Fibroblast of skin of right biceps (primary cell): ENCODE data around the gene DDIT3.
"Not testable (repeated sequence)": the region's sequence is repeated elsewhere in the genome, so short reads cannot be mapped to it uniquely, and the experiment has no call there.

ENCODE experiments used
- DNase-seq: peaks from one replicate; pipeline ENCODE4 v3.0.0-alpha.2; 2013

The DDIT3 gene

DNA sequence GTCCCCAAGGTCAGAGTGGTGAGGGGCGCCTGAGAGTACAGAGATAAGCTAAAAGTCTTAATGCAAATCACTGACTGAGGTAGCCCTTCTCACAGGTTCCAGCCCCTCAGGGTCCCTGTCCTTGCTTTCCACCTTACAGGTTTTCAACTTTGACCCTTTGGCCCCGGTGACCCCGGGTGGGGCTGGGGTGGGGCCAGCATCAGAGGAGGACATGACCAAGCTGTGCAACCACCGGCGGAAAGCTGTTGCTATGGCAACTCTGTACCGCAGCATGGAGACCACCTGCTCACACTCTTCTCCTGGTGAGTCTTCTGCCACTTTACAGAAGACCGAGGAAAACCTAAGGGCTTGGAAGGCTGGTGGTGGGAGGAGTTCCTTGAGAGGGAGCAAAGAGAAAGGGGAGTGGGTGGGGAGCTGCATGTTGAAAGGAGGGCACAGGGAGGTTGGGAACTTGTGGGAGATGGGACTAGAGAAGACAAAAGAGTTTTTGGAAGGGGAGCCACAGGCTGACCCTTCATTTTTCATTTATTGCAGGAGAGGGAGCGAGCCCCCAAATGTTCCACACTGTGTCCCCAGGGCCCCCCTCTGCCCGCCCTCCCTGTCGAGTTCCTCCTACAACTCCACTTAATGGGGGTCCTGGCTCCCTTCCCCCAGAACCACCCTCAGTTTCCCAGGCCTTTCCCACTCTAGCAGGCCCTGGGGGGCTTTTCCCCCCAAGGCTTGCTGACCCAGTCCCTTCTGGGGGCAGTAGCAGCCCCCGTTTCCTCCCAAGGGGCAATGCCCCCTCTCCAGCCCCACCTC, 4.7 kb upstream of the DDIT3 start:
- no peak for DNase-seq

DNA sequence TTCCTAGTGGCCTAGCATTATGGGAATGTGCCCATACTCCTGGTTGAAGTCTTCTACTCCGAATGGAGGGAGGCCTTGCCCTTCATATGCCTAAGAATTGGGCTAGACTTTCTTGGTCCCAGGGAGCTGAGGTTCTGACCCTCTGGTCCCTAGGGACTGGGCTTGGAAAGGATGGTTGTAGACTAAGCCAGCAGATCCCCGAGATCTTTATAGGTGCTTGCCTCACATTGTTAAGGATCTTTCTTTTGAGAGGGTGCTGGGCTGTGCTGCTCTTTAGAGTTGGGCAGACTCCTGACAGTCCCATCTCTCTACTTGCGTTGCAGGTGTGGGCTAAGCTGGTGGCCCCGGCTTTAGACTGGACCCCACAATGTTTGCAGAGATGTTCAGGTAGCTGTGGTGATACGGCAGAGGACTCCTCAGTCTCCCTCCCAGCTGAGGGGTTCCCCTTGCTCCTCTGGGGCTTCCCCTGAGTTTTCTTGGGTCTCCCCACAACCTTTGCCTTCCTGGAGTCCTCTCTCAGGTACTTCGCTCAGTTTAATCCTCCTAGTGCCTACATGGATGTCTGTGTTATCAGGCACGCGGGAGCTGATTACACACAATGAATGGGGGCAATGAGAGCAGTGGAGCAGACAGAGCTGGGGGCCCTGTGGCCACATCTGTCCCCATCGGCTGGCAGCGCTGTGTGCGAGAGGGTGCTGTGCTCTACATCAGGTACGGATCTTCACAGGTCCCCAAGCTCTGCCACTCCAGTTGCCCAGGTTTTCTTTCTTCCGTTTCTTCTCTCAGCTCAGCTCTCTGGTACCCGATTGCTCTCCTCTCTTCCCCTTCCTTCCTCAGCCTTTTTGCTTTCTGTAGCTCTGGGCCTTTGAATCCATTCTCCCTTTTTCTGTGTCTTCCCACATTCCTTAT, 3.6 kb upstream of the DDIT3 start:
- no peak for DNase-seq

- peak; percentile 58 for DNase-seq
These were observed 2.8 kb upstream of the DDIT3 start for GRCh38 chr12:57522887-57523705.

DNA sequence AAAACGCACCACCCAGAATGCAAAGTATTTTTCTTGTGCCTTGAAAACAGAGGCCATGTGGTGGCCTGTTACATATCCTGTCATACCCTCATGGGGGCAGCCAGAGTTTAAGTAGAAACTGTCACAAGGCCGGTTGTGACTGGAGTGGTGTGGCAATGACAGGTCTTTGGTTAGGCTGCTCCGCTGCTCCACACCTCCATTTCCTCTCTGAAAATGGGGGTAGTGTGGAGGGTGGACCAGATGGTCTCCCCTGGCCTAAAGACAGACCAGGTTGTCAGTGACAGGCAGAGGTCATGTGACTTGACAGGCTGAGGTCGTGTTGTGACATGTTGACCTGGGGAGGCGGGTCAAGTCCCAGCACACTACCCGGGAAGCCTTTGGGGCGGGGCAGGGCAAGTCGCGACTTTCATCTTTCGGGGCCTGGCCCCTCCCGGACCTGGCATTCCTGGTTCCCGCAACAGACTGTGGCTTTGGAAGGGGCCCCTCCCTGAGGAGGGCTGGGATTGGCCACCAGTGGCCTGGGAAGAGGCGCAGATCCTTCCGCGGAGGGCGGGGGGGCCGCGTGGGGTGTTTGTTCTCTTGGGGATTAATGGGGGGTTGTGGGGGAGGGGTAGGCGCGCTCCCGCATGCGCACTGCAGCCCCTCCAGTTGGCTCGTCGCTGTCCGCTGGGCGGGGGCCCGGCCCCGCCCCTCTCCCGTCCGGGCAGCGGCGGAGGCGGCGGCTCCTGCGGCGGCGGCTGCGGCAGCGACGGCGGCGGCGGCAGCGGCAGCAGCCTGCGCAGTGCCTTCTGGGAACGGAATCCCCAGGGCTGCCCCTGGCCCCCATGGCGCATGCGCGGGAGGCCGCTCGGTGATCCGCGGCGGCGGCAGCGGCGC, 1.9 kb upstream of the DDIT3 start, which contains the start of gene MBD6:
TSS of gene MBD6 (plus strand) at position 814 of the 876 bp plus-strand sequence. CDS start 1,480 bp downstream, outside the sequence.
- DNase-seq: peak; percentile 96

DNA sequence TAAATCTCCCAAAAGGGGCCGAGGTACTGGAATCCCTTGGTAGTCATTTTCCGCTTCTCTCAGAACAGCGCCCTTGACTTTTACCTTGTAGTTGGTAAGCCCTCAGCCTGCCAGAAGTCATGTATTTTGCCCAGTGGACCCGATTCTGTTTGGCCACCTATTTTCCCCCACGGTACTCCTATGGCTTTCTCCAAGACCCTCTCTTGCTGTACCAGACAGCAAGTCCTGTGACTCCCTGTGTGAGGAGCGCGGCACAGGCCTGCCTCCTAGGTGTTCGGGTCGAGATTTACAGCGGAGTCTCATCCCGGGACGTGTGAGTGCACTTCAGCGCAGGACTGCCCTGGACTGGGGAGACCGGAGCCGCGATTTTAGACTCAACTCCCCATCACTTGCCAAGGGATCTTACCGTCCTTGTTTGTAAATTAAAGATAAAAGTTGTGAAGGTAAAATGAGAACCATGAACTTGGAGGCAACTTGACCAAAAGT, 1.3 kb upstream of the DDIT3 start:
- DNase-seq: peak; percentile 71

- DNase-seq: peak; percentile 30
These were observed 590 bp downstream of the DDIT3 start for GRCh38 chr12:57519796-57520052.

GRCh38 chr12:57518920-57519795, 1.2 kb downstream of the DDIT3 start:
- DNase-seq: peak; percentile 47

GRCh38 chr12:57518176-57518919, 2.0 kb downstream of the DDIT3 start:
- DNase-seq: no peak

DNA sequence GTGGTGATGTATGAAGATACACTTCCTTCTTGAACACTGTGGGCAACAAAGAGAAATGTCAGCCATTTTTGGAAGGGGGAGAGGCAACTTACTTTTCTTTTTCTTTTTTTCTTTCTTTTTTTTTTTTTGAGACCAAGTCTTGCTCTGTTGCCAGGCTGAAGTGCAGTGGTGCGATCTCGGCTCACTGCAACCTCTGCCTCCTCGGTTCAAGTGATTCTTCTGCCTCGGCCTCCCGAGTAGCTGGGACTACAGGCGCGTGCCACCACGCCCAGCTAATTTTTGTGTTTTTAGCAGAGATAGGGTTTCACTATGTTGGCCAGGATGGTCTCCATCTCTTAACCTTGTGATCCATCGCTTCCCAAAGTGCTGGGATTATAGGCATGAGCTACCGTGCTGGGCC, 2.6 kb downstream of the DDIT3 start:
- not testable (repeated sequence) for DNase-seq

DNA sequence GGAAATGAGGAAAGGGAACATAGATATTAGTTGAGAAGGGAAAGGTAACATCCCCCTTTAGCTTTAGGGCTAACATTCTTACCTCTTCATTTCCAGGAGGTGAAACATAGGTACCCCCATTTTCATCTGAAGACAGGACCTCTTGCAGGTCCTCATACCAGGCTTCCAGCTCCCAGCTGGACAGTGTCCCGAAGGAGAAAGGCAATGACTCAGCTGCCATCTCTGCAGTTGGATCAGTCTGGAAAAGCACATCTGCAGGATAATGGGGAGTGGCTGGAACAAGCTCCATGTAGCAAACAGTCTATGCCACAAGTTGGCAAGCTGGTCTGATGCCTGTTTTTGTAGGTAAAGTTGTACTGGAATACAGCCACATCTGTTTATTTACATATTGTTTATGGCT, 3.1 kb downstream of the DDIT3 start:
- peak; percentile 52 for DNase-seq

GRCh38 chr12:57516617-57517153, 3.6 kb downstream of the DDIT3 start:
- no peak for DNase-seq

GRCh38 chr12:57515934-57516541, 4.3 kb downstream of the DDIT3 start:
- DNase-seq: no peak

- no peak for DNase-seq
These were observed 4.8 kb downstream of the DDIT3 start for GRCh38 chr12:57515408-57515933.

- DNase-seq: no peak
These were observed 5.5 kb downstream of the DDIT3 start for GRCh38 chr12:57514720-57515407.

DNA sequence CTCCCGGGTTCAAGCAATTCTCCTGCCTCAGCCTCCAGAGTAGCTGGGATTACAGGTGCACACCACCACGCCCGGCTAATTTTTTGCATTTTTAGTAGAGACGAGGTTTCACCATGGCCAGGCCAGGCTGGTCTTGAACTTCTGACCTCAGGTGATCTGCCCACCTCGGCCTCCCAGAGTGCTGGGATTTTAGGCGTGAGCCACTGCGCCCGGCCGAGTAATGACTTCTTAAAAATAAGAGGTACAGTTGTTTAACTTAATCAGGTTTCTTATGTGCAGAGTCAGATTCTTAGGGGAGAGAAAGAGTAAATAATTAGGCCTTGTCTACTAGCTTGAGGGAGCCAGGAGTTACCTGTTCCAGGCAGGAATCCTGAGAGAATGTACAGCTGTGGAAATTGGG, 6.1 kb downstream of the DDIT3 start:
- DNase-seq: not testable (repeated sequence)

DNA sequence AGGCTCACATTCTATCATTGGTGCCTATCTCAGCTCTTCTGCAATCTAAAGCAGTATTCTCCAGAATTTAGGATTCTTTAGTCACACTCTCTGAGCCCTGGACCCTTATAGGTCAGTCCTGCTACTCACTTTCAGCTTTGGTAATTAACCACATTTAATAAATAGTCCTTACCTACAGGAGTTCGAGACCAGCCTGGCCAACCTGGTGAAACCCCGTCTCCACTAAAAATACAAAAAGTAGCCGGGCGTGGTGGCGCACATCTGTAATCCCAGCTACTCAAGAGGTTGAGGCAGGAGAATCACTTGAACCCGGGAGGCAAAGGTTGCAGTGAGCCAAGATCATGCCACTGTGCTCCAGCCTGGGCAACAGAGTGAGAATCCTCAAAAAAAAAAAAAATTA, 6.6 kb downstream of the DDIT3 start:
- DNase-seq: not testable (repeated sequence)

DNA sequence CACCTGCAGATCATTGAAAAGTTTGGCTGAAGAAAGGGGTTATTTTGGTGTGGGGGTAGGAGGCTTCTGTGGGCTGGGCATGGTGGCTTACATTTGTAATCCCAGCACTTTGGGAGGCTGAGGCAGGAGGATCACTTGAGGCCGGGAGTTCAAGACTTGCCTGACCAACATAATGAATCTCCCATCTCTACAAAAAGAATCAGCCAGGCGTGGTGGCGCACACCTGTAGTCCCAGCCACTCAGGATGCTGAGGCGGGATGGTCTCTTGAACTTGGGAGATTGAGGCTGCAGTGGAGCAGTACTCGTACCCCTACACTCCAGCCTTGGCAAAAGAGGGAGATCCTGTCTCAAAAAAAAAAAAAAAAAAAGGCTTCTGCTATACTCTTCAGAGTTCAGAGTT, 7.0 kb downstream of the DDIT3 start:
- no peak for DNase-seq

- DNase-seq: no peak
These were observed 7.6 kb downstream of the DDIT3 start for GRCh38 chr12:57512665-57513064.
